HepG2 (cell line): ENCODE data around the gene PRADC1. TPM values are rescaled to one million over a fixed set of nuclear protein-coding genes. Genes with fewer than 3 reads are reported as not detected.

Experiments used
- GPN1 ChIP-seq: sonication (generic); formaldehyde crosslinking; IDR thresholded peaks from 2 replicates; pipeline ENCODE4 v1.5.1; 2020; ENCODE audit warnings: missing genetic modification reagents, borderline replicate concordance
- HNRNPH1 ChIP-seq: fragments of 200-400 bp; formaldehyde crosslinking; optimal IDR thresholded peaks from 2 replicates; pipeline ENCODE3; 2017; ENCODE audit warnings: mild to moderate bottlenecking, low read depth, low read length
- HOXA3 ChIP-seq: sonication (generic); formaldehyde crosslinking; IDR thresholded peaks from 2 replicates; pipeline ENCODE4 v1.5.0; 2020; ENCODE audit warnings: missing genetic modification reagents
- MED13 ChIP-seq: sonication (generic); formaldehyde crosslinking; IDR thresholded peaks from 2 replicates; pipeline ENCODE4 v1.5.0; 2020; ENCODE audit warnings: missing genetic modification reagents
- NCOA1 ChIP-seq: sonication (generic); formaldehyde crosslinking; IDR thresholded peaks from 2 replicates; pipeline ENCODE4 v1.9.0; 2021; ENCODE audit warnings: missing genetic modification reagents
- NFIC ChIP-seq: IDR thresholded peaks from 2 replicates; pipeline ENCODE4 v1.6.1; 2012; ENCODE audit warnings: mild to moderate bottlenecking, low read length, inconsistent platforms
- PAF1 ChIP-seq: IDR thresholded peaks from 2 replicates; pipeline ENCODE4 v1.6.1; 2016; ENCODE audit warnings: missing genetic modification reagents, missing compliant biosample characterization
- PHF21A ChIP-seq: sonication (generic); formaldehyde crosslinking; IDR thresholded peaks from 2 replicates; pipeline ENCODE4 v1.5.0; 2020; ENCODE audit warnings: mild to moderate bottlenecking, missing genetic modification reagents
- POGZ ChIP-seq: sonication (generic); formaldehyde crosslinking; IDR thresholded peaks from 2 replicates; pipeline ENCODE4 v1.4.0; 2020; ENCODE audit warnings: mild to moderate bottlenecking, missing genetic modification reagents
- SNAPC2 ChIP-seq: sonication (generic); formaldehyde crosslinking; IDR thresholded peaks from 2 replicates; pipeline ENCODE4 v1.8.1; 2022; ENCODE audit warnings: mild to moderate bottlenecking, missing genetic modification reagents
- ZBTB20 ChIP-seq: sonication (generic); formaldehyde crosslinking; IDR thresholded peaks from 2 replicates; pipeline ENCODE4 v1.8.1; 2023; ENCODE audit warnings: missing genetic modification reagents, low read depth, mild to moderate bottlenecking, borderline replicate concordance
- ZBTB8A ChIP-seq: sonication (generic); formaldehyde crosslinking; IDR thresholded peaks from 2 replicates; pipeline ENCODE4 v1.4.0; 2020; ENCODE audit warnings: mild to moderate bottlenecking, low read depth, missing genetic modification reagents, borderline replicate concordance
- ZNF33B ChIP-seq: sonication (generic); formaldehyde crosslinking; IDR thresholded peaks from 2 replicates; pipeline ENCODE4 v1.5.1; 2020; ENCODE audit warnings: mild to moderate bottlenecking, missing genetic modification reagents
- ZNF460 ChIP-seq: sonication (generic); formaldehyde crosslinking; IDR thresholded peaks from 2 replicates; pipeline ENCODE4 v1.5.1; 2020; ENCODE audit warnings: missing genetic modification reagents, mild to moderate bottlenecking, borderline replicate concordance
- ZNF781 ChIP-seq: sonication (generic); formaldehyde crosslinking; IDR thresholded peaks from 2 replicates; pipeline ENCODE4 v1.5.1; 2020; ENCODE audit warnings: borderline replicate concordance, mild to moderate bottlenecking, missing genetic modification reagents; ENCODE audit errors: not compliant biosample characterization
- ZNF792 ChIP-seq: IDR thresholded peaks from 2 replicates; pipeline ENCODE4 v1.6.1; 2016
- polyA plus RNA-seq, 8 experiments: library from polyadenylated mRNA; depleted of rRNA in 3 of 8; stranded (reverse) in 7 of 8; unstranded in 1 of 8; fragments of >200 nt; fragmentation: Illumina TruSeq in 4 of 8; extraction: Trizol in 4 of 8; gene quantifications; 2 replicates each; pipeline versions ENCODE4 v1.2.1 to v1.2.3, GENCODE V29; 2011 to 2016; ENCODE audit warnings: low read depth in 4 of 8, missing spikeins in 1 of 8, mixed read lengths in 1 of 8; ENCODE audit not compliant: insufficient read depth in 1 of 8
- total RNA-seq, 5 experiments: library from RNA; depleted of rRNA; stranded (reverse); fragments of >200 nt; fragmentation: Illumina TruSeq; extraction: Trizol; gene quantifications; 2 replicates each; pipeline ENCODE4 v1.2.3, GENCODE V29; 2016; ENCODE audit warnings: low read depth in 1 of 5
- TF ChIP-seq, protein P1 (sequence below): sonication (generic); formaldehyde crosslinking; IDR thresholded peaks from 2 replicates; pipeline ENCODE4 v1.4.0; 2020; ENCODE audit warnings: missing genetic modification reagents
- TF ChIP-seq, protein P2 (sequence below): sonication (generic); formaldehyde crosslinking; IDR thresholded peaks from 2 replicates; pipeline ENCODE4 v1.4.0; 2020; ENCODE audit warnings: missing genetic modification reagents, borderline replicate concordance
- TF ChIP-seq, protein P3 (sequence below): sonication (generic); formaldehyde crosslinking; IDR thresholded peaks from 2 replicates; pipeline ENCODE4 v1.4.0; 2020; ENCODE audit warnings: missing genetic modification reagents, low read depth, mild to moderate bottlenecking, borderline replicate concordance
- TF ChIP-seq, protein P4 (sequence below): sonication (generic); formaldehyde crosslinking; IDR thresholded peaks from 2 replicates; pipeline ENCODE4 v1.5.0; 2020; ENCODE audit warnings: mild to moderate bottlenecking, missing genetic modification reagents

Gene PRADC1
- total and polyA plus RNA-seq, 2 of the 13 experiments (the other 11 are each of a cell fraction or from before 2014, with no cell fraction given) = 12.1 to 37.2 TPM

DNA sequence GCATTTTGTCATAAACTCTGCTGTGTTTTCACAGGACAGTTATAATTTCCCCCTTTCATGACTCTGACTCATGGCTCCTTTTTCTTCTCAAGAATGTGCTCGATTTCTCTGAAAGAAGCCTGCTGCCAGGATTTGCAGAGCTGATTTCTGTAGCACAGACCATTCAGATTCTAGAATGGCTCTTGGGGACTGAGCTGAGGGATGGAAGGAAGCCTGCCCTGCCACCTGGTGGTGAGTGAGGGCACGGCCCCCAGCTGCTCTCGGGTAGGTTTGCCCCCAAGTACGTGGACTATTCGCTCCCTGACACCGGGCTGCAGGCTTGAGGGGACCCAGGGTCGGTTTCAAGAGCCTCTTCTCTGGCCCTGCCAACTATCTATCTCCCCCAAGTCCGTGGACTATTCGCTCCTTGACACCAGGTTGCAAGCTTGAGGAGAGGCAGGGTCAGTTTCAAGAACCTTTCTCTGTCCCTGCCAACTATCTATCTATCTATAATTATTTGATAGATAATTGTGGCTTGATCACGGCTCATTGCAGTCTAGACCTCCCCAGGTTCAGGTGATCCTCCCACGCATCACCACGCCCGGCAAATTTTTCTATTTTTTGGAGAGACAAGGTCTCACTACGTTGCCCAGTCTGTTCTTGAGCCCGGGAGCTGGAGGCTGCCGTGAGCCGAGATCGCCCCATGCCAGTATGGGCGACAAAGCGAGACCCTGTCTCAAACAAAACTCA lies 20.4 kb downstream of the PRADC1 start (continued):
- TF ChIP-seq, protein P1, sequence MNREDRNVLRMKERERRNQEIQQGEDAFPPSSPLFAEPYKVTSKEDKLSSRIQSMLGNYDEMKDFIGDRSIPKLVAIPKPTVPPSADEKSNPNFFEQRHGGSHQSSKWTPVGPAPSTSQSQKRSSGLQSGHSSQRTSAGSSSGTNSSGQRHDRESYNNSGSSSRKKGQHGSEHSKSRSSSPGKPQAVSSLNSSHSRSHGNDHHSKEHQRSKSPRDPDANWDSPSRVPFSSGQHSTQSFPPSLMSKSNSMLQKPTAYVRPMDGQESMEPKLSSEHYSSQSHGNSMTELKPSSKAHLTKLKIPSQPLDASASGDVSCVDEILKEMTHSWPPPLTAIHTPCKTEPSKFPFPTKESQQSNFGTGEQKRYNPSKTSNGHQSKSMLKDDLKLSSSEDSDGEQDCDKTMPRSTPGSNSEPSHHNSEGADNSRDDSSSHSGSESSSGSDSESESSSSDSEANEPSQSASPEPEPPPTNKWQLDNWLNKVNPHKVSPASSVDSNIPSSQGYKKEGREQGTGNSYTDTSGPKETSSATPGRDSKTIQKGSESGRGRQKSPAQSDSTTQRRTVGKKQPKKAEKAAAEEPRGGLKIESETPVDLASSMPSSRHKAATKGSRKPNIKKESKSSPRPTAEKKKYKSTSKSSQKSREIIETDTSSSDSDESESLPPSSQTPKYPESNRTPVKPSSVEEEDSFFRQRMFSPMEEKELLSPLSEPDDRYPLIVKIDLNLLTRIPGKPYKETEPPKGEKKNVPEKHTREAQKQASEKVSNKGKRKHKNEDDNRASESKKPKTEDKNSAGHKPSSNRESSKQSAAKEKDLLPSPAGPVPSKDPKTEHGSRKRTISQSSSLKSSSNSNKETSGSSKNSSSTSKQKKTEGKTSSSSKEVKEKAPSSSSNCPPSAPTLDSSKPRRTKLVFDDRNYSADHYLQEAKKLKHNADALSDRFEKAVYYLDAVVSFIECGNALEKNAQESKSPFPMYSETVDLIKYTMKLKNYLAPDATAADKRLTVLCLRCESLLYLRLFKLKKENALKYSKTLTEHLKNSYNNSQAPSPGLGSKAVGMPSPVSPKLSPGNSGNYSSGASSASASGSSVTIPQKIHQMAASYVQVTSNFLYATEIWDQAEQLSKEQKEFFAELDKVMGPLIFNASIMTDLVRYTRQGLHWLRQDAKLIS (CRISPR knock-in tag) = no peak
- TF ChIP-seq HNRNPH1 (no peak), MED13 (no peak), HOXA3 (peak; percentile 52; the same call in 1 of the 2 replicates), SNAPC2 (CRISPR knock-in tag) (no peak), ZNF33B (CRISPR knock-in tag) (0 out of 2 replicates have a peak, but pooled peaks have one; percentile 13), POGZ (CRISPR knock-in tag) (no peak; the same call in 1 of the 2 replicates), ZNF792 (CRISPR knock-in tag) (0 out of 2 replicates have a peak, but pooled peaks have one; percentile 20), ZNF781 (CRISPR knock-in tag) (peak; percentile 30), ZNF460 (CRISPR knock-in tag) (no peak), NCOA1 (CRISPR knock-in tag) (peak; percentile 74; the same call in 1 of the 2 replicates), NFIC (no peak), ZBTB8A (CRISPR knock-in tag) (no peak), PAF1 (CRISPR knock-in tag) (no peak), PHF21A (CRISPR knock-in tag) (peak; percentile 61; the same call in 1 of the 2 replicates), GPN1 (0 out of 2 replicates have a peak, but pooled peaks have one; percentile 15), ZBTB20 (CRISPR knock-in tag) (no peak)
- TF ChIP-seq, protein P2, sequence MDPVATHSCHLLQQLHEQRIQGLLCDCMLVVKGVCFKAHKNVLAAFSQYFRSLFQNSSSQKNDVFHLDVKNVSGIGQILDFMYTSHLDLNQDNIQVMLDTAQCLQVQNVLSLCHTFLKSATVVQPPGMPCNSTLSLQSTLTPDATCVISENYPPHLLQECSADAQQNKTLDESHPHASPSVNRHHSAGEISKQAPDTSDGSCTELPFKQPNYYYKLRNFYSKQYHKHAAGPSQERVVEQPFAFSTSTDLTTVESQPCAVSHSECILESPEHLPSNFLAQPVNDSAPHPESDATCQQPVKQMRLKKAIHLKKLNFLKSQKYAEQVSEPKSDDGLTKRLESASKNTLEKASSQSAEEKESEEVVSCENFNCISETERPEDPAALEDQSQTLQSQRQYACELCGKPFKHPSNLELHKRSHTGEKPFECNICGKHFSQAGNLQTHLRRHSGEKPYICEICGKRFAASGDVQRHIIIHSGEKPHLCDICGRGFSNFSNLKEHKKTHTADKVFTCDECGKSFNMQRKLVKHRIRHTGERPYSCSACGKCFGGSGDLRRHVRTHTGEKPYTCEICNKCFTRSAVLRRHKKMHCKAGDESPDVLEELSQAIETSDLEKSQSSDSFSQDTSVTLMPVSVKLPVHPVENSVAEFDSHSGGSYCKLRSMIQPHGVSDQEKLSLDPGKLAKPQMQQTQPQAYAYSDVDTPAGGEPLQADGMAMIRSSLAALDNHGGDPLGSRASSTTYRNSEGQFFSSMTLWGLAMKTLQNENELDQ (CRISPR knock-in tag) = no peak
- TF ChIP-seq, protein P3, sequence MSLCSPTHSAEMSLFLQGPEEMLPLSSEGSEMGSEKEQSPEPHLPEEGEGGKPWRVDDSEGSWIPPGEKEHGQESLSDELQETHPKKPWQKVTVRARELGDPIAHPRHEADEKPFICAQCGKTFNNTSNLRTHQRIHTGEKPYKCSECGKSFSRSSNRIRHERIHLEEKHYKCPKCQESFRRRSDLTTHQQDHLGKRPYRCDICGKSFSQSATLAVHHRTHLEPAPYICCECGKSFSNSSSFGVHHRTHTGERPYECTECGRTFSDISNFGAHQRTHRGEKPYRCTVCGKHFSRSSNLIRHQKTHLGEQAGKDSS (CRISPR knock-in tag) = peak; percentile 24; the same call in 1 of the 2 replicates
- TF ChIP-seq, protein P4, sequence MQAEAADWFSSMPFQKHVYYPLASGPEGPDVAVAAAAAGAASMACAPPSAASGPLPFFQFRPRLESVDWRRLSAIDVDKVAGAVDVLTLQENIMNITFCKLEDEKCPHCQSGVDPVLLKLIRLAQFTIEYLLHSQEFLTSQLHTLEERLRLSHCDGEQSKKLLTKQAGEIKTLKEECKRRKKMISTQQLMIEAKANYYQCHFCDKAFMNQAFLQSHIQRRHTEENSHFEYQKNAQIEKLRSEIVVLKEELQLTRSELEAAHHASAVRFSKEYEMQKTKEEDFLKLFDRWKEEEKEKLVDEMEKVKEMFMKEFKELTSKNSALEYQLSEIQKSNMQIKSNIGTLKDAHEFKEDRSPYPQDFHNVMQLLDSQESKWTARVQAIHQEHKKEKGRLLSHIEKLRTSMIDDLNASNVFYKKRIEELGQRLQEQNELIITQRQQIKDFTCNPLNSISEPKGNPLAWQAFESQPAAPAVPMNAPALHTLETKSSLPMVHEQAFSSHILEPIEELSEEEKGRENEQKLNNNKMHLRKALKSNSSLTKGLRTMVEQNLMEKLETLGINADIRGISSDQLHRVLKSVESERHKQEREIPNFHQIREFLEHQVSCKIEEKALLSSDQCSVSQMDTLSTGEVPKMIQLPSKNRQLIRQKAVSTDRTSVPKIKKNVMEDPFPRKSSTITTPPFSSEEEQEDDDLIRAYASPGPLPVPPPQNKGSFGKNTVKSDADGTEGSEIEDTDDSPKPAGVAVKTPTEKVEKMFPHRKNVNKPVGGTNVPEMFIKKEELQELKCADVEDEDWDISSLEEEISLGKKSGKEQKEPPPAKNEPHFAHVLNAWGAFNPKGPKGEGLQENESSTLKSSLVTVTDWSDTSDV (CRISPR knock-in tag) = 0 out of 2 replicates have a peak, but pooled peaks have one; percentile 34
